Sigmoid colon (tissue), 7 donors: ENCODE results near the gene CNTN4. TPM values are rescaled to one million over a fixed set of nuclear protein-coding genes. Genes with fewer than 3 reads are reported as not detected.

Experiments
- DNase-seq: peaks from one replicate; pipeline ENCODE4 v3.0.0-alpha.2; 2019
- H3K27ac ChIP-seq, 4 donors: fragments of 200-600 bp; sonication (generic); one replicate each; pipeline ENCODE4 v1.5.1; 2016 to 2019; ENCODE audit warnings: mild to moderate bottlenecking in 1 of 4
- H3K27me3 ChIP-seq, 3 donors: fragments of 200-600 bp; sonication (generic); one replicate each; pipeline ENCODE4 v1.5.1; 2019; ENCODE audit warnings: mild to moderate bottlenecking in 1 of 3
- H3K36me3 ChIP-seq, 4 donors: fragments of 200-600 bp; sonication (generic); one replicate each; pipeline ENCODE4 v1.5.1; 2016 to 2019
- H3K4me1 ChIP-seq, 4 donors: fragments of 200-600 bp; sonication (generic); one replicate each; pipeline ENCODE4 v1.5.1; 2017 to 2019
- H3K4me3 ChIP-seq, 4 donors: fragments of 200-600 bp; sonication (generic); one replicate each; pipeline ENCODE4 v1.5.1; 2017 to 2019; ENCODE audit warnings: mild to moderate bottlenecking in 2 of 4, moderate library complexity in 1 of 4
- H3K9me3 ChIP-seq, 4 donors: fragments of 200-600 bp in 3 of 4; sonication (generic) in 3 of 4; one replicate each; pipeline versions ENCODE4 v1.5.1 to v1.6.1; 2013 to 2019
- CTCF ChIP-seq, 4 experiments: fragments of 450-650 bp in 3 of 4; fragments of 200-600 bp in 1 of 4; IDR thresholded peaks; one replicate each; pipeline ENCODE4 v1.5.1; 2016 to 2019; ENCODE audit warnings: antibody characterized with exemption in 4 of 4, mild to moderate bottlenecking in 3 of 4, moderate library complexity in 2 of 4
- EP300 ChIP-seq, 4 donors: sonication (generic); formaldehyde crosslinking; IDR thresholded peaks; one replicate each; pipeline ENCODE4 v1.6.1; 2017; ENCODE audit warnings: antibody characterized with exemption in 4 of 4
- POLR2A ChIP-seq, 2 donors: fragments of 450-650 bp; IDR thresholded peaks; one replicate each; pipeline ENCODE4 v1.6.1; 2016; ENCODE audit warnings: antibody characterized with exemption in 2 of 2, mild to moderate bottlenecking in 2 of 2, moderate library complexity in 2 of 2
- POLR2AphosphoS5 ChIP-seq, 4 donors: sonication (generic); formaldehyde crosslinking; IDR thresholded peaks; one replicate each; pipeline ENCODE4 v1.6.1; 2017; ENCODE audit warnings: antibody characterized with exemption in 4 of 4
- WGBS, 2 donors: extraction: QIAGEN DNeasy Blood & Tissue Kit; methylation state at CpG; one replicate each; pipeline ENCODE4 v1.1.7; 2013; 5-methylcytosine and 5-hydroxymethylcytosine counted together
- intact Hi-C: fragments of 100-400 bp; cut with DNase I; formaldehyde crosslinking; loops from one replicate; pipeline ENCODE4 v1.15.1; 2023
- polyA plus RNA-seq, 3 donors: library from polyadenylated mRNA; stranded (reverse); fragments of 200-250 nt; gene quantifications; one replicate each; pipeline ENCODE4 v1.2.3, GENCODE V29; 2013
- total RNA-seq, 4 donors: library from RNA; depleted of rRNA; stranded (reverse); fragments of >200 nt; gene quantifications; one replicate each; pipeline ENCODE4 v1.1.0, GENCODE V29; 2016
- donor health status: healthy with polysubstance abuse.
- donor health status: Bipolar disorder and iron deficiency.
- donor health status: healthy.

The CNTN4 gene
- total and polyA plus RNA-seq, 7 donors: 1.4 to 10.0 (median 7.5) TPM

GRCh38 chr3:3080309-3080708, 981.6 kb downstream of the CNTN4 start:
- Histone ChIP-seq H3K36me3 (no peaks in the 10 kb centered on the region), H3K4me3 (no peak overlapping the region), H3K27ac (no peak overlapping the region), H3K9me3 (no peaks in the 10 kb centered on the region), H3K4me1 (no peaks in the 10 kb centered on the region), H3K27me3 (no peaks in the 10 kb centered on the region)
- no peak for DNase-seq
- WGBS, 2 donors: 74 to 78% methylated on average over 5 of the region's 5 CpGs
- TF ChIP-seq POLR2AphosphoS5 (IDR thresholded peaks at IDR 0.05) (no peak), POLR2A (IDR thresholded peaks at IDR 0.05) (no peak), EP300 (IDR thresholded peaks at IDR 0.05) (no peak), CTCF (IDR thresholded peaks at IDR 0.05) (no peak)
- intact Hi-C loops: no loop called here

- no peaks in the 10 kb centered on the region for H3K4me1 ChIP-seq
- intact Hi-C loops: no loop called here
- no peak for DNase-seq
- no peak for TF ChIP-seq CTCF (IDR thresholded peaks at IDR 0.05)
- no peak for TF ChIP-seq POLR2A (IDR thresholded peaks at IDR 0.05)
- TF ChIP-seq EP300 (IDR thresholded peaks at IDR 0.05): no peak
- TF ChIP-seq POLR2AphosphoS5 (IDR thresholded peaks at IDR 0.05): no peak
- H3K27ac ChIP-seq: no peak overlapping the region
- no peaks in the 10 kb centered on the region for H3K9me3 ChIP-seq
- whole genome bisulfite sequencing, 2 donors: 78 to 84% methylated on average over 9 of the region's 9 CpGs
- H3K4me3 ChIP-seq: no peak overlapping the region
- no peaks in the 10 kb centered on the region for H3K36me3 ChIP-seq
- no peaks in the 10 kb centered on the region for H3K27me3 ChIP-seq
These were observed 982.9 kb downstream of the CNTN4 start for GRCh38 chr3:3081381-3082233.

GRCh38 chr3:3082234-3082924, 983.7 kb downstream of the CNTN4 start:
- Histone ChIP-seq H3K4me1 (no peaks in the 10 kb centered on the region), H3K4me3 (no peak overlapping the region), H3K27me3 (no peaks in the 10 kb centered on the region), H3K9me3 (no peaks in the 10 kb centered on the region), H3K27ac (no peak overlapping the region), H3K36me3 (no peaks in the 10 kb centered on the region)
- 68 to 74% methylated on average over 2 of the region's 2 CpGs for WGBS, 2 donors
- no peak for DNase-seq
- intact Hi-C loops: no loop called here
- TF ChIP-seq CTCF (IDR thresholded peaks at IDR 0.05) (no peak), POLR2A (IDR thresholded peaks at IDR 0.05) (no peak), POLR2AphosphoS5 (IDR thresholded peaks at IDR 0.05) (no peak), EP300 (IDR thresholded peaks at IDR 0.05) (no peak)

GRCh38 chr3:3084890-3085289, 986.2 kb downstream of the CNTN4 start:
- no peaks in the 10 kb centered on the region for H3K36me3 ChIP-seq
- no peak overlapping the region for H3K27ac ChIP-seq
- intact Hi-C loops: no loop called here
- H3K4me1 ChIP-seq: no peaks in the 10 kb centered on the region
- H3K4me3 ChIP-seq: no peak overlapping the region
- no peaks in the 10 kb centered on the region for H3K9me3 ChIP-seq
- no peaks in the 10 kb centered on the region for H3K27me3 ChIP-seq
- DNase-seq: no peak
- 86 to 95% methylated on average over 3 of the region's 3 CpGs for WGBS, 2 donors
- TF ChIP-seq POLR2AphosphoS5 (IDR thresholded peaks at IDR 0.05) (no peak), CTCF (IDR thresholded peaks at IDR 0.05) (no peak), EP300 (IDR thresholded peaks at IDR 0.05) (no peak), POLR2A (IDR thresholded peaks at IDR 0.05) (no peak)
